H1 (cell line): ENCODE measurements around the gene NAB1. TPM values are rescaled to one million over a fixed set of nuclear protein-coding genes. Genes with fewer than 3 reads are reported as not detected.

ENCODE experiments used
- ATF2 ChIP-seq: IDR thresholded peaks from 2 replicates; pipeline ENCODE4 v1.6.1; 2012; ENCODE audit warnings: low read length, inconsistent platforms
- CEBPB ChIP-seq: IDR thresholded peaks from 2 replicates; pipeline ENCODE4 v1.6.1; 2012; ENCODE audit warnings: low read depth, low read length
- CHD7 ChIP-seq: fragments of 300-600 bp; sonication (generic); IDR thresholded peaks from 2 replicates; pipeline ENCODE4 v1.7.1; 2012; ENCODE audit warnings: low read length, moderate library complexity, mild to moderate bottlenecking, inconsistent platforms; ENCODE audit not compliant: insufficient replicate concordance
- EP300 ChIP-seq, 2 experiments: IDR thresholded peaks; 1 replicate in 1 of 2; 2 replicates in 1 of 2; pipeline ENCODE4 v1.6.1; 2011 to 2012; ENCODE audit warnings: low read depth in 2 of 2, low read length in 2 of 2, mild to moderate bottlenecking in 2 of 2, borderline replicate concordance in 1 of 2, inconsistent platforms in 1 of 2, moderate library complexity in 1 of 2
- HDAC6 ChIP-seq: IDR thresholded peaks from one replicate; pipeline ENCODE4 v1.7.1; 2012; ENCODE audit warnings: low read depth, mild to moderate bottlenecking, inconsistent platforms, low read length, moderate library complexity
- JUN ChIP-seq: IDR thresholded peaks from 2 replicates; pipeline ENCODE4 v1.6.1; 2011; ENCODE audit warnings: low read depth, mild to moderate bottlenecking, improper control_type of control experiment, low read length
- JUND ChIP-seq: IDR thresholded peaks from 2 replicates; pipeline ENCODE4 v1.6.1; 2011; ENCODE audit warnings: mild to moderate bottlenecking, improper control_type of control experiment, low read length
- MAX ChIP-seq: IDR thresholded peaks from 2 replicates; pipeline ENCODE4 v1.6.1; 2012; ENCODE audit warnings: inconsistent platforms
- RBBP5 ChIP-seq: IDR thresholded peaks from 2 replicates; pipeline ENCODE4 v1.7.1; 2012; ENCODE audit warnings: low read depth, mild to moderate bottlenecking, inconsistent platforms, low read length, moderate library complexity, borderline replicate concordance
- polyA plus RNA-seq, 7 experiments: library from polyadenylated mRNA; depleted of rRNA in 3 of 7; stranded (reverse) in 5 of 7; unstranded in 2 of 7; fragments of >200 nt in 5 of 7; fragments of 200-250 nt in 2 of 7; gene quantifications; 1 replicate in 5 of 7; 2 replicates in 1 of 7; 4 replicates in 1 of 7; pipeline versions ENCODE4 v1.2.1 to v1.2.3, GENCODE V29; 2011 to 2013; ENCODE audit warnings: missing spikeins in 2 of 7, mixed read lengths in 2 of 7
- total RNA-seq: library from RNA; stranded (reverse); fragmentation: NEBNext Ultra II Directional; extraction: Animal tissue kit (Norgen Biotek cat#: 25700); gene quantifications from 2 replicates; pipeline ENCODE4 v1.2.1, GENCODE V29; 2021

The NAB1 gene
- total and polyA plus RNA-seq, 2 of the 8 experiments (the other 6 are each of a cell fraction or from before 2014, with no cell fraction given) = 8.5 to 28.6 TPM

- TF ChIP-seq CHD7 = no peak
- TF ChIP-seq HDAC6 = no peak
- TF ChIP-seq CEBPB = no peak
- TF ChIP-seq JUN = no peak
- no peak for TF ChIP-seq JUND
- no peak for TF ChIP-seq MAX
- TF ChIP-seq ATF2 = no peak
- TF ChIP-seq EP300 (IDR thresholded peaks at IDR 0.05; ENCODE audit: borderline replicate concordance in 1 of 2, low read depth in 2 of 2, low read length in 2 of 2) = no peak
- no peak for TF ChIP-seq RBBP5
Measured at GRCh38 chr2:190668892-190669291, 20.0 kb downstream of the NAB1 start (continued).
